NCI-H345 treated with DMSO at 0.1 percent for 48 hours (cell line): Measurements from ENCODE around the gene NUP93.

ENCODE experiments used
- DNase-seq: peaks from one replicate; lab custom pipeline; 2025; ENCODE audit not compliant: unreplicated experiment; lab: John Stamatoyannopoulos, UW

Gene NUP93

GRCh38 chr16:56847173-56847910 is 117.4 kb downstream of the NUP93 start:
- no peak for DNase-seq

- no peak for DNase-seq
These were observed 118.4 kb downstream of the NUP93 start for GRCh38 chr16:56848029-56848936.

- DNase-seq, result no peak
These were observed 119.2 kb downstream of the NUP93 start for GRCh38 chr16:56848955-56849689.

- no peak for DNase-seq
These were observed 120.1 kb downstream of the NUP93 start for GRCh38 chr16:56849690-56850680.

GRCh38 chr16:56851671-56852400 is 121.9 kb downstream of the NUP93 start:
- no peak for DNase-seq

DNA sequence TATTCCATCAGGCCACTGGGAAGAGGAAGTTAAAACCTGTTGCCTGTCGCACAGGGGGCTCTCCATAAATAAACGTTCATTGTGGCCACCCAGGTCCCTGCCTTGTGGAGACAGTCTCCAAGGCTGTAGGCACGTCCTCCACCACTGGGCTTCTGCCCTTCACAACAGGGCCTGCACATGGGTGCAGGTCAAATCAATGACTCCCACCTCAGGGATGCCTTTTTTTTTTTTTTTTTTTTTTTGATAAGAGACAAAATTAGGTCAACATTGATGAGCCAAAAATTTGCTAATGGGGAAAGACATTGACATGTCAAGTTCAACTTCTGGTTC is 122.4 kb downstream of the NUP93 start:
- DNase-seq, result no peak

DNA sequence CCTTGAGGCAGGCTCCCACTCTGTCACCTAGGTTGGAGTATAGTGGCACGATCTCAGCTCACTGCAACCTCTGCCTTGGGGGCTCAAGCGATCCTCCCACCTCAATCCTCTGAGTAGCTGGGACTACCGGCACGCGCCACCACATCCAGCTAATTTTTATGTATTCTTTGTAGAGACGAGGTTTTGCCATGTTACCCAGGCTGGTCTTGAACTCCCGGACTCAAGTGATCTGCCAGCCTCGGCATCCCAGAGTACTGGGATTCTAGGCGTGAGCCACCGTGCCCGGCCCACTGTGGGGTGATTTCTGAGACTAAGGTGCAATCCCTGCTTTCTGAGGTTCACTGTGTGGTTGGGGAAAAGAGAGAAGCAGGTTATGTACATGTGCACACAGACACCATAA is 123.0 kb downstream of the NUP93 start:
- DNase-seq, result no peak

DNA sequence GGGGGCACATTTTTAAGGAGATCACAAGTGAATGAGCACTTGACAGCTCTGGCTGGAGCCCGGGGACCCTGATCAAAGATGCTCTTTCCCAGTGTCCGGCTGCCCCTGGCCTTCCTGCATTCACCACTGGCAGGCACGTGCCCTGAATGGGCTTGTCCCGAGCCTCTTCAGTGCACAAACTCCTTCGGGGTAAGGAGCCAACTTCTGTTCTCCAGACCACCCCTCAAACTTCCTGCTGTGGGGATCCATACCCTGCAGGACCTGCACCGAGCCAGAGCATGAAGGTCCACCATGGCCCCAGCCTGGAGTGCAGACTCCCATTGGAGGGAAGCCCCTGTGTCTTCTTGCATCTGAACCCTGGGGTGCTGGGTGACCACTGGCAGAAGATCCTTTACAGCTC is 125.3 kb downstream of the NUP93 start:
- no peak for DNase-seq

DNA sequence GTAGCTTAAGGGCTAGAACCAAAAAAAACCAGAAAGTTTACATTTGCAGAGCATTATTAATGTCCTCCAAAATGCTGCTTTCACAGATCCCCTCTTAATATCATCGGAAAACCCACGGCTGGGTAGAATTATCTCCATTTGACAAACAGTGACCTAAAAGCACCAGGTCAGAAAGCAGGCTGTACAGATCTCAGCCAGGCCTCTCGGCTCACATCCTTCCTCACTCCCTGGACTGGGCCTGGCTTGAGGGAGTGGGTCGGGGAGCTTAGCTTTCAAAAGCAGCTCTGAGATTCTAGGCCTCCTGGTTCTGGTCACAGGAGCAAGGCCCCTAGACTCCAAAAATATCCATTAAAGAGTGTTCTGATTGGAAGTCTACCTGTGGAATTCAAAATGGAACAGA is 126.0 kb downstream of the NUP93 start:
- no peak for DNase-seq

DNA sequence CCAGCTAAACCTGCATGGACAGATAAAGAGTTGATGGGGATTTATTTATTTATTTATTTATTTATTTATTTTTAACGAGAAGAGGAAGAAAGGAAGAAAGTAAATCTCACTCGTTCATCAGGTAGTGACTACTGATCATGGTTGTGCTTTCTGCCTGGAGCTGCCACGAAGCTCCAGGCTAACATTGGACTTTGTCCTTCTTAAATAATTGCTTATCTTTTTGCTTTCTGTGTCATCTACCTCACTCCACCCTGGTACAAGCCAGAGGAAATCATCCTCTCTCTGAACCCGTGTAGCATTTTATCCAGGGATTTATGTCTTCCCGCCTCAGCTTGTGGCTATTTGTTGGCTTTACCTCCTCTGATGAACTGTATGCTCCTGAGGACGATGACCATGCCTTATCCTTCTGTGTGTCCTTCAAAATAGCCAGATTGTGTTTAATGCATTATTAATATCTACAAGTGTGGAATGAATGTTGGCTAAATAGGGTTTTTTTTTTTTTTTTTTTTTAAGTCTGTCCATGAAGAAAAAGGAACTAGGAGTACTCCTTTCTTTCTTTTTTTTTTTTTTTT is 127.0 kb downstream of the NUP93 start:
- no peak for DNase-seq

DNA sequence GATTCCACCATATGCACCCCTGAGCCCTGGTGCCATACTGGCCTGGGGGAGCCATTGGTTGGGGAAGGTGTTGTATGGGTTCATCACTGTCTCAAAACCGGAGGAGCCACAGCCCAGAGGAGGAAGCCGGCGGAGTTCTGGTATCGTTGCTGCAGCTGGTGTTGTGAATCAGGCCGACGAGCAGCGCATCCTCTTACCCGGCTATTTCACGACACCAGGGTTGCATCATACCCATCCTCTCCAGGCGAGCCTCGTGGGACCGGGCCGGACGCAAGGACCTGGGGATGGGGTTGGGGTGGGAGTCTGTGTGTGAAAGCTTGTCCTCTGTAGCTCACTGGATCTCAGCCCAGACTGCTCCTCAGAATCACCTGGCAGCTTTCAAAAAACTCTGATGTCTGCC is 128.4 kb downstream of the NUP93 start:
- DNase-seq, result no peak

- no peak for DNase-seq
These were observed 129.7 kb downstream of the NUP93 start for GRCh38 chr16:56859636-56860035.

- DNase-seq, result no peak
These were observed 130.5 kb downstream of the NUP93 start for GRCh38 chr16:56860226-56861020.

DNA sequence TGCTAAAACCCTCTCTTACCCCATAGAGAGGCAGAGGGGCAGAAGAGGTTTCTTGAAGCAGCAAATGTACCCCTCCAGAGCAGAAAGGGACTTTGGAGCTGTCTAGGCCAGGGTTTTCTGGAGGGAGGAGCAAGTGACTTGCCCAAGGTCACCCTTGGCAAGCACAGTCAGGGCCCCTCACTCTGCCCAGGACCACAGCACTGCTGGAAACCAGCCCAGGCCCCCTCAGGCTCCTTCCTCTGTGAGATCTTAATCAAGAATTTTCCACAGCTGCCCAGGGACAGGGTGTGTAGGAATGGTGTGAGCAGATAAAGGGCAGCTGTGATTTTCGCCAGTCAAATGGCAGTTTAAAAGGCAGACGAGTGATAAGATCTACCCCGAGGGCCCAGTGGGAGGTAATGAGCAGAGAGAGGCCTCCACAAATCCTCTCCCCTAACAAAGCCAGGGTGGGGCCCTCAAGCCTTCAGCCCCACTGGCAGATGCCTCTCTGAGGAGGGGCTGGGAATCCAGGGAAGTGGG is 131.2 kb downstream of the NUP93 start:
- DNase-seq, result no peak

DNA sequence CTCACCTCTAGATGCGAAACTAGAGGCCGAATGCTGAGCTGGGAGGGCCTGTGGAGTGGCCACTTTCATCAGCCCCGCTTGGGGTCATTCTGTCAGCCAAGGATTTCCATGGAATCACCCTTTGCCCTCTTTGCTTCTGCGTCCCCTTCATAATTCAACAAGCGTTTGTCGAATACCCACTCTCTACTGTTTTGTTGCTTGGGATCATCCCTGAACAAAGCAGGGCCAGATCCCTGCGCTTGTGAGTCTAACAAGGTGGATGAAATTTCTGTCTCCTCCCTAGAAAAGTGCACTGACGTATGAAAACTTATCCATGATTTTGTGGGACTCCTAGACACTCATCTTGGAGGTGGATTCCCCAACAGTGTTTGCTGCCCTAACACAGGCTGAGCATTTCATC is 131.8 kb downstream of the NUP93 start:
- DNase-seq, result no peak

GRCh38 chr16:56862776-56863175 is 132.8 kb downstream of the NUP93 start:
- no peak for DNase-seq

- no peak for DNase-seq
These were observed 135.0 kb downstream of the NUP93 start, which contains the start of gene SLC12A3 for GRCh38 chr16:56864960-56865359. TSS of gene SLC12A3 (plus strand) at chr16:56865207. CDS start at chr16:56865236, 29 bp downstream.

DNA sequence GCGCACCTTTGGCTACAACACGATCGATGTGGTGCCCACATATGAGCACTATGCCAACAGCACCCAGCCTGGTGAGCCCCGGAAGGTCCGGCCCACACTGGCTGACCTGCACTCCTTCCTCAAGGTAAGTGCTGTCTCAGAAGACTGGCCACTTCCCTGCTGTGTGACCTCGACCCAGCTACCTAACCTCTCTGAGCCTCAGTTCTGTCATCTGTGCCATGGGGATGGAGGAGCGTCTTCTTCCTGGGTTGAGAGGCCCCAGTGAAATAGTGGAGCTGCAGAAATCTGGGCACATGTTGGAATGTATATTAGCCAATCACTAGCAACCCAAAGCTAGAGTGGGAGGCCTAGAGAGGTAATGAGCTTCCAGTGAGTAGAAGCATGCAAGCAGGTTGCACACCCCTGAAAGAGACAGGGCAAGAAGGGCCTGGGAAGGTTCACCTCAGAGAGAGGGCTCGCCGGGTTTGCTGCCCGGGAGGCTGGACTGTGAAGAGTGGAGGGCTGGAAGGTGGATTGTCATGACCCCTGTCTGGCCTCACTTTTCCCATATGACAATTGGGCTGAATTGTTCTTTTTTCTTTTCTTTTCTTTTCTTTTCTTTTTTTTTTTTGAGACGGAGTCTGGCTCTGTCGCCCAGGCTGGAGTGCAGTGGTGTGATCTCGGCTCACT is 135.6 kb downstream of the NUP93 start:
- no peak for DNase-seq
